H1 (cell line): ENCODE results near the gene DUSP21. TPM values are rescaled to one million over a fixed set of nuclear protein-coding genes. Genes with fewer than 3 reads are reported as not detected.

Experiments
- GTF2F1 ChIP-seq: IDR thresholded peaks from 2 replicates; pipeline ENCODE4 v1.6.1; 2012; ENCODE audit warnings: low read depth, low read length, improper control_type of control experiment, borderline replicate concordance
- MAX ChIP-seq: IDR thresholded peaks from 2 replicates; pipeline ENCODE4 v1.6.1; 2012; ENCODE audit warnings: inconsistent platforms
- NANOG ChIP-seq: IDR thresholded peaks from 2 replicates; pipeline ENCODE4 v1.6.1; 2011; ENCODE audit warnings: low read length, low read depth, mild to moderate bottlenecking, inconsistent platforms; ENCODE audit not compliant: insufficient read depth, poor library complexity, severe bottlenecking
- PHF8 ChIP-seq: fragments of 200-600 bp; sonication (generic); conservative IDR thresholded peaks from 2 replicates; pipeline ENCODE4 v1.7.1; 2012; ENCODE audit warnings: low read depth, mild to moderate bottlenecking, inconsistent platforms, low read length, moderate library complexity
- POLR2A ChIP-seq, 2 experiments: IDR thresholded peaks; 1 replicate in 1 of 2; 2 replicates in 1 of 2; pipeline ENCODE4 v1.6.1; 2011; ENCODE audit warnings: low read depth in 2 of 2, low read length in 2 of 2, mild to moderate bottlenecking in 2 of 2; ENCODE audit errors: control extremely low read depth in 1 of 2
- RFX5 ChIP-seq: IDR thresholded peaks from 2 replicates; pipeline ENCODE4 v1.6.1; 2011; ENCODE audit warnings: low read depth, low read length, improper control_type of control experiment, borderline replicate concordance
- polyA plus RNA-seq, 7 experiments: library from polyadenylated mRNA; depleted of rRNA in 3 of 7; stranded (reverse) in 5 of 7; unstranded in 2 of 7; fragments of >200 nt in 5 of 7; fragments of 200-250 nt in 2 of 7; gene quantifications; 1 replicate in 5 of 7; 2 replicates in 1 of 7; 4 replicates in 1 of 7; pipeline versions ENCODE4 v1.2.1 to v1.2.3, GENCODE V29; 2011 to 2013; ENCODE audit warnings: missing spikeins in 2 of 7, mixed read lengths in 2 of 7
- total RNA-seq: library from RNA; stranded (reverse); fragmentation: NEBNext Ultra II Directional; extraction: Animal tissue kit (Norgen Biotek cat#: 25700); gene quantifications from 2 replicates; pipeline ENCODE4 v1.2.1, GENCODE V29; 2021

Gene DUSP21
- total and polyA plus RNA-seq, 2 of the 8 experiments (the other 6 are each of a cell fraction or from before 2014, with no cell fraction given): not detected

GRCh38 chrX:44843318-44843702 is 511 bp upstream of the DUSP21 start (continued):
- TF ChIP-seq NANOG: no peak
- TF ChIP-seq RFX5: no peak
- TF ChIP-seq POLR2A (IDR thresholded peaks at IDR 0.05; ENCODE audit: control extremely low read depth in 1 of 2, low read depth in 2 of 2, low read length in 2 of 2): no peak
- TF ChIP-seq MAX: no peak
- TF ChIP-seq GTF2F1: no peak
- TF ChIP-seq PHF8: no peak
